Measurements from ENCODE around the gene CT55.
"Not testable (repeated sequence)": the region's sequence is repeated elsewhere in the genome, so short reads cannot be mapped to it uniquely, and the experiment has no call there.

The CT55 gene

GRCh38 chrX:135178636-135179035 is 7.4 kb upstream of the CT55 start:
- Histone ChIP-seq H3K4me2 (no peak overlapping the region), H3K9ac (no peak overlapping the region), H3K79me2 (ENCODE audit: insufficient read depth, low read depth) (no peaks in the 10 kb centered on the region), H2AFZ (ENCODE audit: low read depth) (no peak overlapping the region), H3K27me3 (ENCODE audit: insufficient read depth, low read depth) (no peaks in the 10 kb centered on the region), H3K36me3 (ENCODE audit: insufficient read depth) (no peaks in the 10 kb centered on the region), H3K4me1 (ENCODE audit: low read depth, poor library complexity, severe bottlenecking) (no peaks in the 10 kb centered on the region), H3K27ac (no peak overlapping the region), H3K4me3 (IDR thresholded peaks at IDR 0.05; ENCODE audit: insufficient read depth, low read depth, low read length) (no peak overlapping the region), H4K20me1 (ENCODE audit: insufficient read depth) (no peaks in the 10 kb centered on the region)
- TF ChIP-seq, protein P1, sequence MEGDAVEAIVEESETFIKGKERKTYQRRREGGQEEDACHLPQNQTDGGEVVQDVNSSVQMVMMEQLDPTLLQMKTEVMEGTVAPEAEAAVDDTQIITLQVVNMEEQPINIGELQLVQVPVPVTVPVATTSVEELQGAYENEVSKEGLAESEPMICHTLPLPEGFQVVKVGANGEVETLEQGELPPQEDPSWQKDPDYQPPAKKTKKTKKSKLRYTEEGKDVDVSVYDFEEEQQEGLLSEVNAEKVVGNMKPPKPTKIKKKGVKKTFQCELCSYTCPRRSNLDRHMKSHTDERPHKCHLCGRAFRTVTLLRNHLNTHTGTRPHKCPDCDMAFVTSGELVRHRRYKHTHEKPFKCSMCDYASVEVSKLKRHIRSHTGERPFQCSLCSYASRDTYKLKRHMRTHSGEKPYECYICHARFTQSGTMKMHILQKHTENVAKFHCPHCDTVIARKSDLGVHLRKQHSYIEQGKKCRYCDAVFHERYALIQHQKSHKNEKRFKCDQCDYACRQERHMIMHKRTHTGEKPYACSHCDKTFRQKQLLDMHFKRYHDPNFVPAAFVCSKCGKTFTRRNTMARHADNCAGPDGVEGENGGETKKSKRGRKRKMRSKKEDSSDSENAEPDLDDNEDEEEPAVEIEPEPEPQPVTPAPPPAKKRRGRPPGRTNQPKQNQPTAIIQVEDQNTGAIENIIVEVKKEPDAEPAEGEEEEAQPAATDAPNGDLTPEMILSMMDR (conservative IDR thresholded peaks at IDR 0.05; ENCODE audit: low read depth, low read length), result no peak

DNA sequence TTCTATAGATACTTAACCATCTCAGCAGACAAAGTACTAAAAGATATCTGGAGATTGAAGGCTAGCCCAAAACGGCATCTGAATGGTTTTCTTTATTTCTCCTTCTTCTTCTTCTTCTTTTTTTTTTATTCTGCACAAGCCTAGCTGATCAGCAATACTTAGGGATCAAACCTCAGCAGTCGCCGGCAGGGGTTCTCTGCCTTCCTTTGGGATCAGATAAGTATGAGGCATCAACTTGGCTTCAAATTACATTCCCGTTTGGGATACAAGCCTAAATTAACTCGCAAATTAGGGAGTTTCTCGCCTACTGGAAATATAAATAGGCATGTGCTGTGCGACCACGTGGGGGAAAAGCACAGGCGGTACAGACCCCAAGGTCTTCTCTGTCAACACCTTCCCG is 730 bp downstream of the CT55 start:
- Histone ChIP-seq H3K9ac (no peak overlapping the region), H3K4me2 (no peak overlapping the region), H3K27me3 (ENCODE audit: insufficient read depth, low read depth) (no peaks in the 10 kb centered on the region), H2AFZ (ENCODE audit: low read depth) (no peak overlapping the region), H3K27ac (no peak overlapping the region), H3K4me1 (ENCODE audit: low read depth, poor library complexity, severe bottlenecking) (no peaks in the 10 kb centered on the region), H3K36me3 (ENCODE audit: insufficient read depth) (no peaks in the 10 kb centered on the region), H4K20me1 (ENCODE audit: insufficient read depth) (no peaks in the 10 kb centered on the region), H3K79me2 (ENCODE audit: insufficient read depth, low read depth) (no peaks in the 10 kb centered on the region), H3K4me3 (IDR thresholded peaks at IDR 0.05; ENCODE audit: insufficient read depth, low read depth, low read length) (no peak overlapping the region)
- TF ChIP-seq, protein P1 (conservative IDR thresholded peaks at IDR 0.05; ENCODE audit: low read depth, low read length), result no peak

GRCh38 chrX:135169534-135169933 is 1.7 kb downstream of the CT55 start:
- H4K20me1 ChIP-seq (ENCODE audit: insufficient read depth); H3K36me3 ChIP-seq (ENCODE audit: insufficient read depth); H3K4me2 ChIP-seq; H3K79me2 ChIP-seq (ENCODE audit: insufficient read depth, low read depth); H3K4me3 ChIP-seq (IDR thresholded peaks at IDR 0.05; ENCODE audit: insufficient read depth, low read depth, low read length); H3K27ac ChIP-seq; H3K27me3 ChIP-seq (ENCODE audit: insufficient read depth, low read depth); H3K9ac ChIP-seq; H2AFZ ChIP-seq (ENCODE audit: low read depth); H3K4me1 ChIP-seq (ENCODE audit: low read depth, poor library complexity, severe bottlenecking): not testable (repeated sequence)

DNA sequence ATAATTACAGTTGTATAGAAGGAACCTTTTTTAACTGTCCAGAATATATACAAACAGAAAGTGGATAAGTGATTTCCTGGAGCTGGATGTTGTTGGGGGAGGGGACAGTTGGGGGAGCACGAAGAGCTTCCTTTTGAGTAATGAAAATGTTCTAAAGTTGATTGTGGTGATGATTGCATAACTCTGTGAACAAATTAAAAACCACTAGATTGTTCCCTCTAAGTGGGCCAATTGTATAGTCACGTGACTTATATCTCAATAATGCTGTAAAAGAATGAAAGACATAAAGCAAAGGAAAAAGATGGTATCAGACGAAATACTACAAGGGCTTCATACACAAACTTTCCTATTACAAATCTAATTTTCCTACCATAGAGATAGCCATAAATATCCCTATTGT is 2.7 kb downstream of the CT55 start:
- H2AFZ ChIP-seq (ENCODE audit: low read depth), result no peak overlapping the region
- TF ChIP-seq, protein P1 (conservative IDR thresholded peaks at IDR 0.05; ENCODE audit: low read depth, low read length), result no peak
- no peaks in the 10 kb centered on the region for H3K79me2 ChIP-seq (ENCODE audit: insufficient read depth, low read depth)
- no peaks in the 10 kb centered on the region for H3K27me3 ChIP-seq (ENCODE audit: insufficient read depth, low read depth)
- no peak overlapping the region for H3K27ac ChIP-seq
- no peak overlapping the region for H3K9ac ChIP-seq
- no peak overlapping the region for H3K4me2 ChIP-seq
- H3K36me3 ChIP-seq (ENCODE audit: insufficient read depth), result no peaks in the 10 kb centered on the region
- H3K4me1 ChIP-seq (ENCODE audit: low read depth, poor library complexity, severe bottlenecking), result no peaks in the 10 kb centered on the region
- H4K20me1 ChIP-seq (ENCODE audit: insufficient read depth), result no peaks in the 10 kb centered on the region
- H3K4me3 ChIP-seq (IDR thresholded peaks at IDR 0.05; ENCODE audit: insufficient read depth, low read depth, low read length), result no peak overlapping the region

GRCh38 chrX:135154688-135155087 is 16.5 kb downstream of the CT55 start:
- not testable (repeated sequence) for H3K9ac ChIP-seq; H3K36me3 ChIP-seq (ENCODE audit: insufficient read depth); H3K79me2 ChIP-seq (ENCODE audit: insufficient read depth, low read depth); H3K27me3 ChIP-seq (ENCODE audit: insufficient read depth, low read depth); H3K4me2 ChIP-seq; H3K4me1 ChIP-seq (ENCODE audit: low read depth, poor library complexity, severe bottlenecking); H4K20me1 ChIP-seq (ENCODE audit: insufficient read depth); H3K4me3 ChIP-seq (IDR thresholded peaks at IDR 0.05; ENCODE audit: insufficient read depth, low read depth, low read length); H2AFZ ChIP-seq (ENCODE audit: low read depth); H3K27ac ChIP-seq

GRCh38 chrX:135126145-135126544 is 45.1 kb downstream of the CT55 start:
- not testable (repeated sequence) for H3K4me3 ChIP-seq (IDR thresholded peaks at IDR 0.05; ENCODE audit: insufficient read depth, low read depth, low read length); H3K4me2 ChIP-seq; H2AFZ ChIP-seq (ENCODE audit: low read depth); H3K36me3 ChIP-seq (ENCODE audit: insufficient read depth); H3K27ac ChIP-seq; H3K79me2 ChIP-seq (ENCODE audit: insufficient read depth, low read depth); H3K27me3 ChIP-seq (ENCODE audit: insufficient read depth, low read depth); H3K4me1 ChIP-seq (ENCODE audit: low read depth, poor library complexity, severe bottlenecking); H3K9ac ChIP-seq; H4K20me1 ChIP-seq (ENCODE audit: insufficient read depth)

DNA sequence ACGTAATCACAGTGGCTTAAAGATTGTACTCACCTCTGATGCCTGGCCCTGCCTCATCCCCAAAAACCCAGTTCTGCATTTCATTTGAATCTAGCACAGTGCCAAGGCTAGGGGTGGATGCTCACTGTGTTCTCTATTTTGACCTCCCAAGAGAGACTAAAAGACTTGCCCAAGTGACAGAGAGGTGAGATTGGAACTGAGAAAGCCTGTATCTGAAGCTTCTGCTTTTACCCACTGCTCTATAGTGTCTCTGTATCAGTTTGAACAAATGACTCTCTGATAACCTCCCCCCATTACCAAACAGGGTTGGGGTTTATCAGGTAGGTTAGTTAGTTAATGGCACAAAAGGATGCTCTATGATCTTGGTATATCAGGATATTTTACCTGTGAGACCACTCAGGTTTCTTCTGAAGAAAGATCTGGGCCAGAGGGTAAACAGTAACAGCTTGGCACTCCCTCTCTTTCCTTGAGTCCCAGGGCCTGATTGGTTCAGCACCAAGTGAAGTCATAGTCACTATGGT is 51.1 kb downstream of the CT55 start, which contains the start of gene ETDB:
ETDB (minus strand) TSS at position 471 of the 521 bp plus-strand sequence. CDS start 1,265 bp downstream, outside the sequence.
- not testable (repeated sequence) for H3K79me2 ChIP-seq (ENCODE audit: insufficient read depth, low read depth); H3K4me1 ChIP-seq (ENCODE audit: low read depth, poor library complexity, severe bottlenecking); H3K27ac ChIP-seq; H3K36me3 ChIP-seq (ENCODE audit: insufficient read depth); H4K20me1 ChIP-seq (ENCODE audit: insufficient read depth); H3K27me3 ChIP-seq (ENCODE audit: insufficient read depth, low read depth); H3K4me2 ChIP-seq; H3K4me3 ChIP-seq (IDR thresholded peaks at IDR 0.05; ENCODE audit: insufficient read depth, low read depth, low read length); H3K9ac ChIP-seq; H2AFZ ChIP-seq (ENCODE audit: low read depth)

- H3K27me3 ChIP-seq (ENCODE audit: insufficient read depth, low read depth); H3K4me2 ChIP-seq; H3K4me1 ChIP-seq (ENCODE audit: low read depth, poor library complexity, severe bottlenecking); H3K4me3 ChIP-seq (IDR thresholded peaks at IDR 0.05; ENCODE audit: insufficient read depth, low read depth, low read length); H3K36me3 ChIP-seq (ENCODE audit: insufficient read depth); H3K27ac ChIP-seq; H4K20me1 ChIP-seq (ENCODE audit: insufficient read depth); H2AFZ ChIP-seq (ENCODE audit: low read depth); H3K79me2 ChIP-seq (ENCODE audit: insufficient read depth, low read depth); H3K9ac ChIP-seq: not testable (repeated sequence)
These were observed 55.1 kb downstream of the CT55 start for GRCh38 chrX:135116064-135116463.

Measured in KMS-11 (cell line).